Stimulated activated CD8-positive, alpha-beta memory T cell treated with anti-CD3 and anti-CD28 coated beads, Interleukin-2, amount 100 ng/mL, for 48 hours (primary cell): ENCODE measurements around the gene RANBP17.
"Not testable (repeated sequence)": the region's sequence is repeated elsewhere in the genome, so short reads cannot be mapped to it uniquely, and the experiment has no call there.

Experiments used
- DNase-seq, 2 donors: peaks; one replicate each; pipeline ENCODE4 v3.0.0-alpha.2; 2020; ENCODE audit warnings: low read depth in 2 of 2

Gene RANBP17

DNA sequence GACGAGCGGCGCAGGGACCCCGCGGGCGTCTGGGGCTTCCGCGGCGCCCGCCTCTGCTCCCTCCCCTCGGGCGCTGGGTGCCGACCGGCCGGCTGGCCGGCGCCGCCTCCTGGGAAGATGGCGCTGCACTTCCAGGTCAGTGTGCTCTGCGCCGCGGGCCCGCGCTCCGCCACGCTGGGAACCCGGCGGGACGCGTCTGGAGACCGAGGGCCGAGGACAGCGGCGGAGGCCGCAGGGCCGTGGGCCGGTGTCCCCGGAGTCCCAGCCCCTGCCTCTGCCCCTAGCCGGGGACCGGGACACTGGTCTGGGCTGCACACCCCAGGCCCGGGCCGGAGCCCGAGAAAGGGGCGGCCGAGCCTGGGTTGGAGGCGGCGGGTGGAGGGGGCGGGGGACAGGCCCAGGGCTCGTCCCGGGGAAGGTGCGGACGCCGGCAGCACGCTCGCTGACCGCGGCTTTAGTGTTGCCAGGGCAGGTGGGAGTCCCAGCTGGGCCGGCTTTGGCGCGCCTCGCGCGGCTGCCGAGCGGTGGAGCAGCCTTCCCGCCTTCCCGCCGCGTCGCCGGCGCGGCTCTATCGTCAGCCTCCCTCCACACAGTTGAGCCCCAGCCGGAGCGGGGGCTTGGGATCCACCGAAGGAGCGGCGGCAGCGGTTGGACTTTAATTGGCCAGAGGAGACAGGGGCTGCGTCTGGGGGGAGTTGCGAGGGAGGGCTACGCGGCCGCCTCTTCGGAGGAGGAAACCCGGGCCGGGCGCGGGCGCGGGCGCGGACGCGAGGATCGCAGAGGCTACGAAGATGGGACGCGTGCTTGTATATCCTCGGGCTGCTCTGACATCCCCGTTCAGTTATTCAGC, at the start of gene RANBP17:
RANBP17 (plus strand) TSS at position 102 of the 850 bp plus-strand sequence.
- DNase-seq = no peak

DNA sequence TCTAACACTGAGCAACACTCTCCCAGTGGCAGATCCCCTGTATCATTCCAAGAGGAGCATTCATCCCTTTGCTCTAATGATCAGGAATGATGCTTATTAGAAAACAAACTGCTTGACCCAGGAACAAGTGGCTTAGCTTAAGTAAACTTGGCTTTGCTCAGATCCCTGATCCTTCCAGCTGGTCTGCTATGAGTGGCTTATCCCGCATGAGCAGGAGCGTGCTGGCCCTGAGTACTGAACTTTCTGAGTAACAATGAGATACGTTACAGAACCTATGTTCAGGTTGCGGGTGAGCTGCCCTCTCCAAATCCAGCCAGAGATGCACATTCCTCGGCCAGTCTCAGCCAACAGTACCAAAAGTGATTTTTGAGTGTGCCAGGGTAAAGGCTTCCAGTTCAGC, 48.6 kb upstream of the RANBP17 start:
- no peak for DNase-seq

DNA sequence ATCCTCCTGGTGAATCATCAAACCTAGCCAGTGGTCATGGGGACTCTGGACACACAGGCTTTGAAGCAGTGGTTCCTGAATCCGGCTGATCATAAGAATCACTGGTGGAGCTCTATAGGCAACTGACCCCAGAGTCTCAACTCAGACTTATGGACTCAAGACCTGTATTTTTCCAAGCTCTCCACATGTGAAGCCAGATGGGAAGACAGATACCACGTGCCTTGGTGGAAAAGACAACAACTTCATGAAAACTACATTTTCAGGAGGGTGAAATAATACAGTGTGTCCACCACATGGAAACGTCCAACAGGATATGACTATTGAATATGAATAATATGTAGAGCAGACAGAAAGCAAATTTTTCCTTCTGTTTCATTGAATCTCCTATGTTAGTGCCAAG, 44.6 kb upstream of the RANBP17 start:
- no peak for DNase-seq

DNA sequence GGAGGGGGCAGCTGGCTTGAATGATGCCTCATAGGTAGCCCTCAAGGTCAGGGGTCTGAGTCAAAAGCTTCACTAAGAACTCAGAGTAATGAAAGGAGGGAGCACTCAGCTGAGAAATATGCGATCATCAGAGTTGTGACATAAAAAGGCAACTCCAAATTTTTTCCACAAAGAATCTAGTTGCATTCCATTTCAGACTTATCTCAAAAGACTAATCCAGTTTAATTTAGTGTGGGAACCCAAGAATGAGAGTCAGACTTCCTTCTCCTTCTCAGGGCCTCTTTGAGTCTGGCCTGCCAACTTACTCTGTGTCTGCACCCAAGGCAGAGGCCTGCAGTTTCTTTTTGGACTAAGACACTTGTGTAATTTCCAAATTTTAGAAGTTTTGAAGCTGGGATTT, 43.6 kb upstream of the RANBP17 start:
- DNase-seq = no peak

DNA sequence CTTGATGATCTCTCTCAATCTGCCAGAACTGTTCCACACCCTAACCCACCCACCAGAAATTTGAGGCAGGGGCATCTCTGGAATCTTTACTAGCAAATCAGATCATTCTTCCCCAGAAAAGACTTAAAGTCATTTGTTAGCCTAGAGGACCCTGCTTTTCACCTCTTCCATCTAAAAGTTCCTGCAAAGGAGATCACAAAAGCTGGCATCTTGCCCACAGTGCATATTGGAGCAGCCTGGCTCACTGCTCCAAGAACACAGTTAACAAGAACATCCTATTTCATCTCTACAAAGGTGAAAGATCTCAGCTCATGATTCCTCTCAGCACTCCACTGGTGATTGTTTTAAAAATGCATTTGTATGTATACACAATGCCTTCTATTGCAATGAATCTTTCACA, 42.0 kb upstream of the RANBP17 start:
- no peak for DNase-seq

DNA sequence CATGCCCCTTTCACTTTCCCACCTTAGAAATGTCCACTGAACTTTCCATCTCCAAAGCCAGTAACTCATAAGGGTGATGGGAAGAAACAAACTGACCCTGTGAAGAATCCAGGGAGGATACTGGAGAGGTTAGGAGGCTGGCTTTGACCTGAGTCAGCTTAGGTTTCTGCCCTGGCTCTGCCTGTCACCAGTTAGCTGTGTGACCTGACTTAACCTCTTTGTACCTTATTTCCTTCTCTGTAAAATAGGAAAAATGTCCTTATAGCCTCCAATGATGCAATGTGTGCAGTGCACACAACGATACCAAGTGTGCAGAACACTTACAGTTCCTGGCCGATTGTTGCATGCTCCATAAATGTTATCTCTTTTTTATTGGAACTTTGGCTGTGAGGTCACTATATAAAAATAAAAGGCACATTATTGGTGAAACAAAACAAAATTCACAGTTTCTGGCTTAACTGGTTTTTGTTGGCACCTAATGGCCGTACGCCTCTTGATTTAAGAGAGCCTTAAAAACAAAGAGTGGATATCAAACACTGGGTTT, 40.5 kb upstream of the RANBP17 start:
- no peak for DNase-seq

DNA sequence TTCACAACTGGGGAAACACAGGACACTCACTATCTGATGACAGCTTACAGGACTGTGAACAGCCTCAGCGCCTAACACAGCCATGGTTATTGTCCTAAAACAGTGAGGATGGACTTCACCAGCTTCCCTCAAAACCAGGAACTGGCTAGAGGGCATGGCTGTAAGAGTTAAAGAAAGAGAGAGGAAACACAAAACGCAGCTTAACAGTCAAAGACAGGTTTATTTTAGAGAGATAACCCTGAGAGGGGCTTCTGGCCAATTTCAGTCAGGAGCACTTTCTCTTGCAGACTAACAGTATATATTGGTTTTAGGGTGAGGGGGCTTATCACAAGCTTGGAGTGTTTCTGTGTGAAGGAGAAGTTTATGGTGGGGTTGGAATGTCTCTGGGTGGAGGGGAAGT, 35.7 kb upstream of the RANBP17 start:
- DNase-seq = no peak

DNA sequence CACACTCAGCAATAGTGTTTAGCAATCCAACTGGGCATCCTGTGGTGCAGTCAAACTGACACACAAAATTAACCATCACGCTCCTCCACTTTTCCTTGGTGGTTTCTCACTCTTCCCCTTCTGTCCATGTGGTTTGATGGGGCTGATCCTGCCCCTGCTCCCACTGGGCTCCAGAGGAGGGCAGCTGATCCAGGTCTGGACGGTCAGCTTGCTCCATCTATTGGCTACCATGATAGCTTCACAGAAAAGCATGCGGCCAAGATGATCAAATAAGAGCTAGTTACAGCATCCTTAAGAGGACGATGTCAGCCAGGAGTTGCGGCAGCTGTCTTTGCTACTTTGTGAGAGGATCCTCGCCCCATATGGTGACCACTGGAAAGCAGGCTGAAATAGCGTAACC, 29.6 kb upstream of the RANBP17 start:
- no peak for DNase-seq

DNA sequence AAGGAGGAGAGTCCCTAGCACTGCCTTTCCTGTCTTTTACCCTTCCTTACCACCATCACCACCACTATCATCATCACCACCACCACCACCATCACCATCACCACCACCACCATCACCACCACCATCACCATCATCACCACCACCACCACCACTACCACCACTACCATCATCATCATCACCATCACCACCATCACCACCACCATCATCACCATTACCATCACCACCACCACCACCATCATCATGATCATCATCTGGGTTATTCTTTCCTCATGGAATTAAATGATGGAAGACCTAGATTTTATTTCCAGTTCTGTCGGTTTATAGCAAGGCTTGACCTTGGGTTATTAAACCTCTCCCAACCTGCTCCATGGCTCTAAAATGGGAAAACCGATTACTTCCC, 27.8 kb upstream of the RANBP17 start:
- not testable (repeated sequence) for DNase-seq

DNA sequence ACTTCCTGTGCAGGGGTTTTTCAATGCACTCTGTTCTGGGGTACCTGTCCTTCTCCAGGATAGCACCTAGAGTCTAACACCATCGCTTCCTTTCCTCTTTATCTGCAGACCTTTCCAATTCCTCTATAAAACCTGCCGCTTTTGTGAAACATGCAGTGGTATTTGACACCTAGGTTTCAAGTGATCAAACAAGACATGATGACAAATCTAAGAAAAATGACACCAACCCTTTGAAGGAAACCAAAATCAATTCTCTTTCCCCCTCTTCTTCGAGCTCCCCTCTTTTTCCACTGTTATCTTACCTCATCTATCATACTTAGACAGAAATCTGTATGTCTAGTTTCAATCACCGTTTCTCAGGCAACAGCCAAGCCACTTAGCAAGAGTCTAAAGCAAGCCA, 25.6 kb upstream of the RANBP17 start:
- DNase-seq = no peak

DNA sequence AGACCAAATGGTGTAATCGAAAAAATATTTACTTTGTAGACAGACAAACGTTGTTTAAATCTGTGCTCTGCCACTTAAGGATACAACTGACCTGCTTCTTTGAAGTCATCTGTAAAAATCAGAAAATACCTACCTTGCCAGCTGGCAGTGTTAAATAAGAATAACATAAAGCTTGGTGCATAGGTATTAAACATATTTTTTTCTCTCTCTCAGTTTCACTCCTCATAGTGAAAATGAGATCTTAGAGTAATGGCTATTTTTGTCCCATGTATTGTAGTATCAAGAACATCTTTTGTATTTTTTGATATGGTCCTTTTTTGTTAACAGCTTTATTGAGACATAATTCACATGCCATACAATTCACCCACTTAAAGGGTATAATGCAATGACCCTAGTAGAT, 17.9 kb upstream of the RANBP17 start:
- no peak for DNase-seq

DNA sequence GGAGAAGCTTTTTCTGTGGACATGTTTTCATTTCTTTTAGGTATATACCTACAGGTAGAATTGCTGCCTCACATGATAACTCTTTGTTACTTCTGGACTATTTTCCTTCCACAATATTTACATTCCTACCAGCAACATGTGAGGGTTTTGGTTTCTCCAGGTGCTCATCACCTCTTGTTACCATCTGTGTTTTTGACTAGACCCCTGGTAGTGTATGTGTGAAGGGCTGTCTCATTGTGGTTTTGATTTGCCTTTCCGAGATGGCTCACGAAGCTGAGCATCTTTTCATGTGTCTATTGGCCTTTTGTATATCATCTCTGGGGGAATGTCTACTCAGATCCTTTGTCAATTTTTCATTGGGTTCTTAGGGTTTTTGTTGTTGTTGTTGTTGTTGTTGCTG, 17.2 kb upstream of the RANBP17 start:
- DNase-seq = no peak

DNA sequence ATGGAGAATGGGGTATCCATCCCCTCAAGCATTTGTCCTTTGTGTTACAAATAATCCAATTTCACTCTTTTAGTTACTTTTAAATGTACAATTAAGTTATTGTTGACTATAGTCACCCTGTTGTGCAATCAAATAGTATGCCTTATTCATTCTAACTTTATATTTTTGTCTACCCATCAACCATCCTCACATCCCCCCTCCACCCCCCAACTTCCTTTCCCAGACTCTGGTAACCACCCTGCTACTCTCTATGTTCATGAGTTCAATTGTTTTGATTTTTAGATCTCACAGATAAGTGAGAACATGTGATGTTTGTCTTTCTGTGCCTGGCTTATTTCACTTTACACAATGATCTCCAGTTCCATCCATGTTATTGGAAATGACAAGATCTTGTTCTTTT, 15.4 kb upstream of the RANBP17 start:
- no peak for DNase-seq

DNA sequence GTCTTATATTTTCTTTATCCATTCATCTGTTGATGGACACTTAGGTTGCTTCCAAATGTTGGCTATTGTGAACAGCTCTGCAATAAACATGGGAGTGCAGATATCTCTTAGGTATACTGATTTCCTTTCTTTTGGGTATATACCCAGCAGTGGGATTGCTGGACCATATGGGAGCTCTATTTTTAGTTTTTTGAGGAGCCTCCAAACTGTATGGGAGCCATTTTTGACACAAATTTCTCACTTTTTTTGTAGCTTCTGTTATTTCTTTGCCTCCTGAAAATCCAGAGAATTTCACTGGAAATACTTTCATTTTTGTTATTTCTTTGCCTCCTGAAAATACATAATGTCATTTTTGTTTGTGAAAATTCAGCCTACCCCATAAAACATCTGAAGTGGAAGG, 15.0 kb upstream of the RANBP17 start:
- DNase-seq = no peak

DNA sequence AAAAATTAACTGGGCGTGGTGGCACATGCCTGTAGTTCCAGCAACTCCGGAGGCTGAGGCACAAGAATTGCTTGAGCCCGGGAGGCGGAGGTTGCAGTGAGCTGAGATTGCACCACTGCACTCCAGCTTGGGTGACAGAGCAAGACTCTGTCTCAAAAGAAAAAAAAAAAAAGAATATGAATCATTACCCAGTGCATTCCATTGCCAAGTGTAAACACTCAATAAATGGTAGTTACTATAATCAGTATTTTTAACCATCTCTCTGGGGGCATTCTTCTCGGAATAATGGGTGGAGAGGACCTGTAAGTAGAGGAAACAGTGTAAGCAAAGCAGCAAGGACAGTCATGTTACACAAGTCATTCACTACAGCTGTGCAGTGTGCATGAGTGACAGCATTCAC, 13.8 kb upstream of the RANBP17 start:
- DNase-seq = no peak

DNA sequence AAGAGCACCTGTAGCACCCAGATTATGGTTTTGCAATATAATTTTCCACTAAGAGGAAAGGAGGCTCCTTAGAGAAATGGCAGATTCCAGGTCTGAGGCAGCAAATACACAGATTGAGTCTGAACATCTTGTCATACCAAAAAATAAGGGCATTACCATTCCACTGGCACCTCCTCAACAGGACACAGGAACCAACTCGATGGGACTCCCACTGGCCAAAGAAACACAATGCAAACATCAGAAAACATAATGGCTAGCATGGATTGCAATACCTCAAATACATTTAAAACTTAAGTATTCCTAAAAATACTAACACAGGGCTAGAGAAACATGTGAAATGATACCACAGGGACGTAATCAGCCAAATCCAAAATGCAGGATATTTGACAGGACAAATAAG, 12.4 kb upstream of the RANBP17 start:
- no peak for DNase-seq

DNA sequence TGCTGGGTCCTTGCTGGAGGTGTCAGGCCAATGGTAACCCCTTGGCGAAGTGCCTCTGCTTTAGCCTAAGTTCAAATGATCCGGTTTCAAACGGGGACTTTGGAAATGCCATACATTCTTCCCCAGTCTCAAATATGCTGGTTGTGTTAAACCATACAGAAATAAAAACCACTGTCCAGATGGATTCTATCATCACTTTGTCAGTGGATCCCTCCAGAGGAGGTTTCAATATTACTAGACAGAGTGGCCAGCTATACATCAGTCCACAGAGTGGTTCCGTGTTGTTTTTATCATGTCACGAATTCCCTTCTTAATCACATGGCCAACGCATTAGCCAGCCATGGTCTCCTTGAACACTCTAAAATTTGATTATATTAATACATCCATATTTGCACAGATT, 7.3 kb upstream of the RANBP17 start:
- no peak for DNase-seq

DNA sequence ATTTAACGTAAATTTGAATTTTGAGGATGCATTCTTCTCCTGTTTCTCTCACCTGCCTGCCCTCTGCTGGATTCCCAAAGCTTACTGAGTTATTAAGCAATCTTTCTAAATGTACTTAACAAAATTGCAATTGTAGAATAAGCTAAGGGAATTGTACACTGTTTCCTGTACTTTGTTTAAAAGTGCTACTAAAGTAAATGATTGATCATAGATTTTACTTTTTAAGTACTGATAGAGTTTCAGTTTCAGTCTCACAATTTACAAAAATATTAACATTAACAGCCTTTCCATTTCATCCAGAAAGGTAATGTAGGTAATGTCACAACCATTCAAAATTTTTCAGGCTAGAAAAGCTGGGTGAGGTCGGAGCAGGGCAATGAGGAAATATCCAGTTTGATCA, 4.8 kb upstream of the RANBP17 start:
- DNase-seq = no peak

DNA sequence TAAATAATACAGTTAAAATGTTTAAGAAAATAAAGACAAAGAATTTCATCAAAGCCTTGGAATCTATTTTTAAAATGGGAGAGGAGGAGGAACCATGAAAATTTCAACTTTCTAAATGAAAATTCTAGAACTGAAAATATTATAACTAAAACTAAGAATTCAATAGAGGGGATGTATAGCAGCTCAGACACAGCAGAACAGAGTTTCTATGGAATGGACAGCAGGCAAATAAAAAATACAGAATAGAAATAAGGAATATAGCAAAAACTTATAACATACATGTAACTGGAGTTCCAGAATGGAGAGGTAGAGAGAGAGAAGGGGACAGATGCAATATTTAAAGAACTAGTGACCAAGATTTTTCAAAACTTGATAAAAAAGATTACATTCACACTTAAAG, 1.4 kb upstream of the RANBP17 start:
- no peak for DNase-seq

DNA sequence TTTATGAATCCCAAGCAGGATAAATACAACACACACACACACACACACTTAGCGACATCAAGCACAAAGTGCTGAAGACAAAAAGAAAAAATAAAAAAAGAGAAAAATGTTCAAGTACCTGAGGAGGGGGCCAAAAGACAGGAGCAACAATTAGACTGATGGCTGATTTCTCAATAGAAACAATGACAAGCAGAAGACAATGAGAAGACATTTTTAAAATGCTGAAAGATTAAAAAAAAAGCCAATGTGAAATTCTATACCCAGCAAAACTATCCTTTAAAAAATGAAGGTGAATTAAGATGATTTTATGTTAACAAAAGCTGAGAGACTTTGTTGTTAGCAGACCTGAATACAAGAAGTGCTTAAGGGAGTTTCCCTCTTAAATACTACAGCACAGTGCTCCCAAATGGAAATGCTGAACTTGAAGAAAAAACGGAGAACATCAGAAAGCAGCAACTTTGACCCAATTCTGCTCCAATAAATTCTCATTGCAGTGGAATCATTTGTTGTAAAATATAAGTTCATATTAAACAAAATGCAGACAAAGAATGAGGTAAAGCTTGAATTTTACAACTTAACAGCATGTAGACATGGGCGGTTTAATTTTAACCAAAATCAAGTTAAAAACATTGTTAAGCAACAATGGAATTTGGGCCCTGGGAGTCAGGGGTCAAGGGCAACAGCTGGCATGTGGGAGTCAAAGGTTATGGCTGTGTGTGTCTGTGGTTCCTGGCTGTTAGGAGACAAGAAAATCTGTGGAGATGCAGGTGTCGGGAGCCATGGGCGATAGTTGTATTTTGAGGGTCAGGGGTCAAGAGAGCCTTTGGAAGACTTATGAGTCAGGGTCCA, 776 bp upstream of the RANBP17 start:
- DNase-seq = no peak

DNA sequence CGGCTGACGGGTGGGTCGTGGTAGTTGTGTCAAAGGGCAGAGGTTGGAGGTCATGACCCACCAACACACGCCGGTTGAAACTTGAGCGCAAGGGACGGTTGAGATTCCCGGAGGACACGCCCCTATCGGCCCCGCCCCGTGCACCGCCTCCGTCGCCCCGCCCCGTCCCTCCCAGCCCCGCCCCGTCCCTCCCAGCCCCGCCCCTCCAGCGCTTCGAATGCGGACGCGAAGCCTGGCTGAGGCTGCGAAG, 226 bp upstream of the RANBP17 start:
- DNase-seq = no peak

DNA sequence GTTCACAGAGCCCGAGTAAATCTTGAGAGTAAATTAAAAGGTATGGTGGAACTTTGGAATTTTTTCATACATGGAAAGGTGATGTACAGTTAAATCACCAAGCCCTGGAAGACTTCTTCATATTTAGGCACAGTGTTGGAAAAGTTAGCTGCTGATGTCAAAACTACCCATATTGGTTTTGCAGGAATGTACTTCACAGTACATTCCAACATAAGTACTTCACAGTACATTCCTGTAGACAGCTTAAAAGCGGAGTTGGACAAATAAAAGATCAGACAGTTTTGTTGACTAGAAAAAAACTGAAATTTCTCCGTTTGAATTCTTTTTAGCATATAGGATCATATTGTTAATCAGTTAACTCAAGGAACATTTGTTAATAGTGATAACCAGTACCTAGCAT, 1.8 kb downstream of the RANBP17 start:
- DNase-seq = no peak

DNA sequence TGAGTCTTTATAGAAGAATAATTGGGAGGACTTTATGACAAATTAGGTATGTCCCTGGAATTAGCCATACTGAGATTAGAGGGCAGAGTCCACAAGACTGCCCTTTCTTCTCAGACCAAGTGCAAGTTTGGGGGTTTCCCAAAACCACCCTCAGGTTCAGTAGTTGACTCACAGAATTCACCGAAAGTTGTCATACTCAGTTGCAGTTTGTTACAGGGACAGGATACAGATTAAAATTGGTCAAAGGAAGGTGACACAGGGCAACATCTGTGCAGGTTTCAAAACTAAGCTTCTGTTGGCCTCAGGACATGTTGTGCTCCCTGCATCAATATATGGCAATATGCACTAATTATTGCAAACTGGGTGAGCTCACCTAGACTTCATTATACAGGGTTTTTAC, 3.8 kb downstream of the RANBP17 start:
- no peak for DNase-seq
